GM10266 (cell line): ENCODE results near the gene SORD.
"Not testable (repeated sequence)": the region's sequence is repeated elsewhere in the genome, so short reads cannot be mapped to it uniquely, and the experiment has no call there.

Experiments
- DNase-seq: peaks from one replicate; pipeline ENCODE4 v3.0.0; 2012; ENCODE audit errors: extremely low spot score
- CTCF ChIP-seq: IDR thresholded peaks from 2 replicates; pipeline ENCODE4 v1.5.1; 2012; ENCODE audit warnings: mild to moderate bottlenecking, low read depth; ENCODE audit not compliant: control insufficient read depth, insufficient read depth; ENCODE audit errors: missing control alignments

SORD gene

GRCh38 chr15:45022871-45023658 lies at the start of gene SORD:
Gene SORD, plus strand, starts transcription at chr15:45023195. Its CDS starts 89 bp downstream, at chr15:45023284.
- no peak for TF ChIP-seq CTCF
- peak; percentile 93 for DNase-seq

- not testable (repeated sequence) for DNase-seq
These were observed 46.8 kb upstream of the SORD start for GRCh38 chr15:44976183-44976582.

GRCh38 chr15:44977781-44978180 lies 45.2 kb upstream of the SORD start:
- DNase-seq, result not testable (repeated sequence)

GRCh38 chr15:44979617-44980339 lies 43.2 kb upstream of the SORD start:
- not testable (repeated sequence) for DNase-seq

- DNase-seq, result not testable (repeated sequence)
These were observed 38.9 kb upstream of the SORD start for GRCh38 chr15:44984144-44984543.

GRCh38 chr15:44986346-44987055 lies 36.5 kb upstream of the SORD start:
- not testable (repeated sequence) for DNase-seq

- not testable (repeated sequence) for DNase-seq
These were observed 35.3 kb upstream of the SORD start for GRCh38 chr15:44987711-44988110.

GRCh38 chr15:44988184-44988869 lies 34.7 kb upstream of the SORD start:
- not testable (repeated sequence) for DNase-seq

GRCh38 chr15:44988870-44989219 lies 34.1 kb upstream of the SORD start:
- not testable (repeated sequence) for DNase-seq

GRCh38 chr15:44997632-44998031 lies 25.4 kb upstream of the SORD start:
- not testable (repeated sequence) for DNase-seq

GRCh38 chr15:44999105-44999504 lies 23.9 kb upstream of the SORD start:
- DNase-seq, result no peak
- TF ChIP-seq CTCF, result no peak

- DNase-seq, result not testable (repeated sequence)
These were observed 21.8 kb upstream of the SORD start for GRCh38 chr15:45001180-45001579.

- DNase-seq, result peak; percentile 42
These were observed 19.1 kb upstream of the SORD start for GRCh38 chr15:45003731-45004410.

GRCh38 chr15:45004590-45005175 lies 18.3 kb upstream of the SORD start:
- not testable (repeated sequence) for DNase-seq
